Gastrocnemius medialis (tissue), 4 donors: ENCODE measurements around the gene LRFN2. TPM values are rescaled to one million over a fixed set of nuclear protein-coding genes. Genes with fewer than 3 reads are reported as not detected.
A peak's percentile ranks its signal among the peaks of the same experiment; 100 is the strongest.

Source experiments
- ATAC-seq, 2 donors: fragments of 150-250 bp; one replicate each; pipeline ENCODE4 v1.9.1; 2016
- DNase-seq, 2 donors: peaks; one replicate each; pipeline ENCODE4 v3.0.0-alpha.2; 2019
- H3K27ac ChIP-seq, 4 donors: fragments of 200-600 bp; sonication (generic); 1 replicate in 1 of 4; 2 replicates in 3 of 4; pipeline ENCODE4 v1.5.1; 2016 to 2018; ENCODE audit warnings: mild to moderate bottlenecking in 2 of 4, moderate library complexity in 1 of 4
- H3K27me3 ChIP-seq, 3 donors: fragments of 200-600 bp; sonication (generic) in 2 of 3; 1 replicate in 1 of 3; 2 replicates in 2 of 3; pipeline versions ENCODE4 v1.5.1 to v1.6.0; 2016 to 2019; ENCODE audit warnings: mild to moderate bottlenecking in 1 of 3, moderate library complexity in 1 of 3
- H3K36me3 ChIP-seq, 2 donors: fragments of 200-600 bp; sonication (generic) in 1 of 2; one replicate each; pipeline ENCODE4 v1.5.1; 2017 to 2018
- H3K4me1 ChIP-seq, 2 donors: fragments of 200-600 bp; sonication (generic) in 1 of 2; one replicate each; pipeline ENCODE4 v1.5.1; 2016 to 2017; ENCODE audit warnings: mild to moderate bottlenecking in 2 of 2
- H3K4me3 ChIP-seq, 4 donors: fragments of 200-600 bp; sonication (generic) in 3 of 4; 1 replicate in 1 of 4; 2 replicates in 3 of 4; pipeline ENCODE4 v1.5.1; 2016 to 2019; ENCODE audit warnings: mild to moderate bottlenecking in 2 of 4
- H3K9me3 ChIP-seq, 3 donors: fragments of 200-600 bp; sonication (generic) in 2 of 3; 1 replicate in 1 of 3; 2 replicates in 2 of 3; pipeline ENCODE4 v1.5.1; 2016 to 2019
- POLR2A ChIP-seq, 2 donors: fragments of 450-650 bp; IDR thresholded peaks; one replicate each; pipeline ENCODE4 v1.6.1; 2017; ENCODE audit warnings: antibody characterized with exemption in 2 of 2, mild to moderate bottlenecking in 2 of 2, moderate library complexity in 2 of 2
- in situ Hi-C, 4 donors: fragments of 200-750 bp; cut with MboI; loops; one replicate each; pipeline versions ENCODE4 v1.15.0 to v1.8.0; 2017; ENCODE audit warnings: low sequenced_read_pairs in 4 of 4
- intact Hi-C: fragments of 100-400 bp; cut with DNase I; formaldehyde crosslinking; loops from one replicate; pipeline ENCODE4 v1.15.1; 2023; ENCODE audit warnings: low total_unique reads
- total RNA-seq, 4 donors: library from RNA; depleted of rRNA; stranded (reverse); fragments of >200 nt; gene quantifications; one replicate each; pipeline versions ENCODE4 v1.1.0 to v1.2.3, GENCODE V29; 2016
- TF ChIP-seq, protein P1 (sequence below), 5 experiments: fragments of 450-650 bp in 3 of 5; fragments of 200-600 bp in 2 of 5; sonication (generic) in 2 of 5; IDR thresholded peaks in 4 of 5; conservative IDR thresholded peaks in 1 of 5; 1 replicate in 4 of 5; 2 replicates in 1 of 5; pipeline ENCODE4 v1.5.1; 2016 to 2019; ENCODE audit warnings: antibody characterized with exemption in 5 of 5, mild to moderate bottlenecking in 3 of 5, moderate library complexity in 3 of 5

Gene LRFN2
- total RNA-seq, 4 donors from 2014 or later = not detected

DNA sequence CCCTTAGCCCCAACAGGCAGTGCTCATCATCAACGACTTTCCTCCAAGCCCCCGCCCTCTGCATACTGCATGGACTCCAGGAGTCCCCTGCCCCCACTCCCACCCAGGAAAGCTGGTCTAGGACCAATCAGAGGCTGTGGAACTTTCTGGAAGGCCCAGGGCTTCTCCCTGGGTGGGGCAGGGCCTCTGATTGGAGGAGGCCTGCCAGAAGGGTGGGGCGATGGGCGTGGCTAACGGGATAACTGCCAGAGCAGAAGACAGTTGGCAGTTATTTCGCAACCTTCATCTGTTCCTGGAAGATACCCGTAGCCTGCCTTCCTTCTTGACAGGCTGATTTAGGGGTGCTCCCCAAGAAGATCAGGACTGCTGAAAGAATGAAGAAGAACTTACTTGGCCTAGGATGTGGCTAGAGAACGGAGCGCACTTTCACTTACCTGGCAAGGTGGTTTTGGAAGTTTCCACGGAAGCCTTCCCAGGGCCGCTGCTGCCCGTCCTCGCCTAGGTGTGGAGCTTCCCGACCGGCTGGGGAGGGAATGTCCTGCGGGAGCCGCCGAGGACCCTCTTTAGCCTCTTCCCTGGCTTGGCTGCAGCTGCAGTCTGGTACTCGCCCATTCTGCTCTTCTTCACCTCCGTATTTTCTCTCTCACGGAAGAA, 209.0 kb downstream of the LRFN2 start:
- no peak overlapping the region for H3K4me3 ChIP-seq
- no peaks in the 10 kb centered on the region for H3K36me3 ChIP-seq
- H3K27ac ChIP-seq = no peak overlapping the region
- TF ChIP-seq, protein P1, sequence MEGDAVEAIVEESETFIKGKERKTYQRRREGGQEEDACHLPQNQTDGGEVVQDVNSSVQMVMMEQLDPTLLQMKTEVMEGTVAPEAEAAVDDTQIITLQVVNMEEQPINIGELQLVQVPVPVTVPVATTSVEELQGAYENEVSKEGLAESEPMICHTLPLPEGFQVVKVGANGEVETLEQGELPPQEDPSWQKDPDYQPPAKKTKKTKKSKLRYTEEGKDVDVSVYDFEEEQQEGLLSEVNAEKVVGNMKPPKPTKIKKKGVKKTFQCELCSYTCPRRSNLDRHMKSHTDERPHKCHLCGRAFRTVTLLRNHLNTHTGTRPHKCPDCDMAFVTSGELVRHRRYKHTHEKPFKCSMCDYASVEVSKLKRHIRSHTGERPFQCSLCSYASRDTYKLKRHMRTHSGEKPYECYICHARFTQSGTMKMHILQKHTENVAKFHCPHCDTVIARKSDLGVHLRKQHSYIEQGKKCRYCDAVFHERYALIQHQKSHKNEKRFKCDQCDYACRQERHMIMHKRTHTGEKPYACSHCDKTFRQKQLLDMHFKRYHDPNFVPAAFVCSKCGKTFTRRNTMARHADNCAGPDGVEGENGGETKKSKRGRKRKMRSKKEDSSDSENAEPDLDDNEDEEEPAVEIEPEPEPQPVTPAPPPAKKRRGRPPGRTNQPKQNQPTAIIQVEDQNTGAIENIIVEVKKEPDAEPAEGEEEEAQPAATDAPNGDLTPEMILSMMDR (IDR thresholded peaks at IDR 0.05 in 4 of 5, conservative IDR thresholded peaks at IDR 0.05 in 1 of 5) = no peak
- no peak for TF ChIP-seq POLR2A (IDR thresholded peaks at IDR 0.05)
- ATAC-seq (no peak), DNase-seq (no peak)
- no peaks in the 10 kb centered on the region for H3K27me3 ChIP-seq
- intact Hi-C loops = no loop called here
- no peaks in the 10 kb centered on the region for H3K9me3 ChIP-seq
- in situ Hi-C loops = no loop called here
- H3K4me1 ChIP-seq = peaks cover 9 to 14% of the 10 kb centered on the region in 2 donors

DNA sequence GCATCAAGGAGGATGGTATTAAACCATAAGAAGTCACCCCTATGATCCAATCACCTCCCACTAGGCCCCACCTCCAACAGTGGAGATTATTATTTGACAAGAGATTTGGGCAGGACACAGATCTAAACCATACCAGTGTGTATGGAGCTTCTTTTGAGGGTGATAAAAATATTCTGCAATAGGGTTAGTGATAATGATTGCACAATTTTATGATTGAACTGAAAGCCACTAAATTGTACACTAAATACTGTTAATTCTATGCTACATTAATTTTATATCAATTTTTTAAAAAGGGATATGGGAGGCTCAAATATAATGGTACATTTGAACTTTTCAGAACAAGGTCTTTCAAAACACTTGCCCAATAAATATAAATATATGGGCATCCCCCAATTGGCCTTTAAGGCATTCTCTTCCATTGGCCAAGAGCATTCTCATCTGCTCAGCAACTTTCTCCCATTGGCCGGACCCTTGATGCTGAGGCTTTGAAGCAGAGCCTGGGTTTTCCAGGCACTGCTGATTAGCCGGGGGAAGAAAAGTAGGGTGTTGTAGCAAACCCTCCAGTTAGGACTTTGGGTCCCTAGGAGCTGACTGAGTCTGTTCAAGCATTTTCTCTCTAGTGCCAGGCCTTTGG, 209.9 kb downstream of the LRFN2 start:
- no peak for TF ChIP-seq POLR2A (IDR thresholded peaks at IDR 0.05)
- TF ChIP-seq, protein P1 (IDR thresholded peaks at IDR 0.05 in 4 of 5, conservative IDR thresholded peaks at IDR 0.05 in 1 of 5) = no peak
- no peaks in the 10 kb centered on the region for H3K9me3 ChIP-seq
- H3K27ac ChIP-seq = peak overlapping the region; percentile 4 to 77 (median 48)
- H3K27me3 ChIP-seq = no peaks in the 10 kb centered on the region
- intact Hi-C loops (no loop called here), in situ Hi-C loops (no loop called here)
- peaks cover 9 to 14% of the 10 kb centered on the region in 2 donors for H3K4me1 ChIP-seq
- H3K36me3 ChIP-seq = no peaks in the 10 kb centered on the region
- H3K4me3 ChIP-seq = no peak overlapping the region
- DNase-seq = no peak
- ATAC-seq = no peak

DNA sequence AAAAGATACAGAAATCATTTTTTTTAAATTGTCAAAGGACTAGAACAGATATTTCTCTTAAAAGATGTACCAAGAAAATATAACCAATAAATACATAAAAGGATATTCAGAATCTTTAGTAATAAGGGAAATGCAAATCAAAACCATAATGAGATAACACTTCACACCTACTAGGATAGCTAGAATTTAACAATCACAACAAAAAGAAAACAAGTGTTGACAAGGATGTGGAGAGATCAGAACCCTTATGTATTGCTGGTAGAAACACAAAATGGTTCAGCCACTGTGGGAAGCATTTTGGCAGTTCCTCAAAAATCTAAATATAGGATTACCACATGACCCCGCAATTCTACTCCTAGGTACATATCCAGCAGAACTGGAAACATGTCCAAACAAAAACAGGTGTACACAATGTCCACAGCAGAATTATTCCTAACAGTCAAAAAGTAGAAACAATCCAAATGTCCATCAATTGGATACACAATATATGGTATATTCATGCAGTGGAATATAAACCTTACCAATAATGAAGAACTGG, 211.0 kb downstream of the LRFN2 start:
- DNase-seq (peak in 1 of 2 donors; percentile 31), ATAC-seq (peak; percentile 98 to 99)
- Histone ChIP-seq H3K27ac (peak overlapping the region; percentile 42 to 77 (median 51)), H3K4me1 (peaks cover 9 to 14% of the 10 kb centered on the region in 2 donors), H3K27me3 (no peaks in the 10 kb centered on the region), H3K36me3 (no peaks in the 10 kb centered on the region), H3K4me3 (no peak overlapping the region), H3K9me3 (no peaks in the 10 kb centered on the region)
- in situ Hi-C loops = no loop called here
- intact Hi-C loops = loop anchor here (1.0 kb wide), 1 partner anchor 19 kb away; no protein-coding TSS in a partner anchor
- TF ChIP-seq, protein P1 (IDR thresholded peaks at IDR 0.05 in 4 of 5, conservative IDR thresholded peaks at IDR 0.05 in 1 of 5) = no peak
- no peak for TF ChIP-seq POLR2A (IDR thresholded peaks at IDR 0.05)

DNA sequence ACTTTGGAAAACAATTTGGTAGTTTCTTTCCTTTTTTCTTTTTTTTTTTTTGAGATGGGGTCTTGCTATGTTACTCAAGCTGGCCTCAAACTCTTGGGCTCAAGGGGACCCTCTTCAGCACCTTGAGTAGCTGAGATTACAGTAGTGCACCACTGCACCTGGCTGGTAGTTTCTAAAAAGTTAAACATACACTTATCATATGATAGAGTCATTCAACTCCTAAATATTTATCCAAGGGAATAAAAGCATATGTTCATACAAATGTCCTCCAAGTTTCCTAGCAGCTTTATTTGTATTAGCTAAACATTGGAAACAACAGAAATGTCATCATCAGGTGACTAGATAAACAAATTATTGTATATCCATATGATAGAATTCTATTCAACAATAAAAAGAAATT, 213.9 kb downstream of the LRFN2 start:
- H3K36me3 ChIP-seq = no peaks in the 10 kb centered on the region
- peaks cover 9 to 14% of the 10 kb centered on the region in 2 donors for H3K4me1 ChIP-seq
- no peak overlapping the region for H3K4me3 ChIP-seq
- DNase-seq (no peak), ATAC-seq (no peak)
- no peak for TF ChIP-seq POLR2A (IDR thresholded peaks at IDR 0.05)
- TF ChIP-seq, protein P1 (IDR thresholded peaks at IDR 0.05 in 4 of 5, conservative IDR thresholded peaks at IDR 0.05 in 1 of 5) = no peak
- H3K27ac ChIP-seq = no peak overlapping the region
- intact Hi-C loops = no loop called here
- H3K27me3 ChIP-seq = no peaks in the 10 kb centered on the region
- no peaks in the 10 kb centered on the region for H3K9me3 ChIP-seq
- in situ Hi-C loops = no loop called here
